Muscle layer of colon (tissue), 2 donors: Measurements from ENCODE around the gene IFITM1.

Experiments
- H3K27ac ChIP-seq: one replicate; pipeline ENCODE4 v1.7.0; 2013; ENCODE audit warnings: low read depth, mild to moderate bottlenecking, low read length, moderate library complexity
- H3K27me3 ChIP-seq, 2 donors: one replicate each; pipeline ENCODE4 v1.7.0; 2013; ENCODE audit warnings: low read length in 2 of 2, mild to moderate bottlenecking in 2 of 2; ENCODE audit not compliant: insufficient read depth in 2 of 2, control insufficient read depth in 1 of 2
- H3K36me3 ChIP-seq: one replicate; pipeline ENCODE4 v1.7.0; 2013; ENCODE audit warnings: mild to moderate bottlenecking, low read length; ENCODE audit not compliant: insufficient read depth
- H3K4me1 ChIP-seq: one replicate; pipeline ENCODE4 v1.7.0; 2013; ENCODE audit warnings: mild to moderate bottlenecking, low read length; ENCODE audit not compliant: insufficient read depth
- H3K4me3 ChIP-seq, 2 donors: one replicate each; pipeline ENCODE4 v1.7.0; 2013; ENCODE audit warnings: low read length in 2 of 2, low read depth in 1 of 2, mild to moderate bottlenecking in 1 of 2, moderate library complexity in 1 of 2
- H3K9ac ChIP-seq: one replicate; pipeline ENCODE4 v1.7.0; 2013; ENCODE audit warnings: low read length
- H3K9me3 ChIP-seq: one replicate; pipeline ENCODE4 v1.7.0; 2013; ENCODE audit warnings: mild to moderate bottlenecking, low read length
- donor health status: abdominal sarcoma.
- donor health status: Adenocarcinoma of cecum.

The IFITM1 gene

GRCh38 chr11:278001-278951, 35.6 kb upstream of the IFITM1 start, which contains the start of gene NLRP6:
TSS of gene NLRP6 (plus strand) at chr11:278407. CDS start at chr11:278570, 163 bp downstream.
- Histone ChIP-seq H3K9ac (no peak within 1 kb of the TSS), H3K27ac (no peak within 1 kb of the TSS), H3K9me3 (no peaks in the 10 kb centered on the region), H3K36me3 (no peaks in the 10 kb centered on the region), H3K27me3 (peaks cover 24 to 56% of the 10 kb centered on the region in 2 donors), H3K4me3 (no peak within 1 kb of the TSS), H3K4me1 (no peaks in the 10 kb centered on the region)

- Histone ChIP-seq H3K27ac (no peak overlapping the region), H3K9ac (no peak overlapping the region), H3K36me3 (no peaks in the 10 kb centered on the region), H3K4me3 (no peak overlapping the region), H3K4me1 (no peaks in the 10 kb centered on the region), H3K9me3 (no peaks in the 10 kb centered on the region), H3K27me3 (peaks cover 24 to 61% of the 10 kb centered on the region in 2 donors)
These were observed 34.5 kb upstream of the IFITM1 start for GRCh38 chr11:279040-279965.

- H3K4me3 ChIP-seq: no peak overlapping the region
- peaks cover 24 to 66% of the 10 kb centered on the region in 2 donors for H3K27me3 ChIP-seq
- H3K36me3 ChIP-seq: no peaks in the 10 kb centered on the region
- no peaks in the 10 kb centered on the region for H3K9me3 ChIP-seq
- H3K27ac ChIP-seq: no peak overlapping the region
- H3K9ac ChIP-seq: no peak overlapping the region
- H3K4me1 ChIP-seq: no peaks in the 10 kb centered on the region
These were observed 33.7 kb upstream of the IFITM1 start for GRCh38 chr11:279966-280705.

- H3K4me3 ChIP-seq: no peak overlapping the region
- H3K9me3 ChIP-seq: no peaks in the 10 kb centered on the region
- no peaks in the 10 kb centered on the region for H3K36me3 ChIP-seq
- no peaks in the 10 kb centered on the region for H3K4me1 ChIP-seq
- H3K27ac ChIP-seq: no peak overlapping the region
- H3K27me3 ChIP-seq: peaks cover 24 to 71% of the 10 kb centered on the region in 2 donors
- no peak overlapping the region for H3K9ac ChIP-seq
These were observed 32.9 kb upstream of the IFITM1 start for GRCh38 chr11:280706-281485.

GRCh38 chr11:281486-282161, 32.2 kb upstream of the IFITM1 start:
- H3K9me3 ChIP-seq: no peaks in the 10 kb centered on the region
- H3K4me3 ChIP-seq: no peak overlapping the region
- H3K27me3 ChIP-seq: peaks cover 24 to 72% of the 10 kb centered on the region in 2 donors
- no peak overlapping the region for H3K9ac ChIP-seq
- H3K4me1 ChIP-seq: no peaks in the 10 kb centered on the region
- no peaks in the 10 kb centered on the region for H3K36me3 ChIP-seq
- no peak overlapping the region for H3K27ac ChIP-seq

GRCh38 chr11:282171-282570, 31.7 kb upstream of the IFITM1 start:
- H3K27me3 ChIP-seq: peaks cover 24 to 74% of the 10 kb centered on the region in 2 donors
- no peaks in the 10 kb centered on the region for H3K4me1 ChIP-seq
- no peaks in the 10 kb centered on the region for H3K36me3 ChIP-seq
- H3K4me3 ChIP-seq: no peak overlapping the region
- H3K9me3 ChIP-seq: no peaks in the 10 kb centered on the region
- no peak overlapping the region for H3K9ac ChIP-seq
- H3K27ac ChIP-seq: no peak overlapping the region

GRCh38 chr11:282630-283360, 31.0 kb upstream of the IFITM1 start:
- peaks cover under 1% of the 10 kb centered on the region for H3K4me1 ChIP-seq
- no peak overlapping the region for H3K9ac ChIP-seq
- H3K4me3 ChIP-seq: no peak overlapping the region
- peaks cover 24 to 75% of the 10 kb centered on the region in 2 donors for H3K27me3 ChIP-seq
- no peaks in the 10 kb centered on the region for H3K9me3 ChIP-seq
- H3K36me3 ChIP-seq: no peaks in the 10 kb centered on the region
- H3K27ac ChIP-seq: no peak overlapping the region

- peaks cover 23 to 75% of the 10 kb centered on the region in 2 donors for H3K27me3 ChIP-seq
- H3K9ac ChIP-seq: no peak overlapping the region
- peaks cover 6% of the 10 kb centered on the region for H3K4me1 ChIP-seq
- no peak overlapping the region for H3K27ac ChIP-seq
- H3K4me3 ChIP-seq: no peak overlapping the region
- H3K9me3 ChIP-seq: no peaks in the 10 kb centered on the region
- no peaks in the 10 kb centered on the region for H3K36me3 ChIP-seq
These were observed 30.3 kb upstream of the IFITM1 start for GRCh38 chr11:283405-284104.
